GM21529 (cell line): ENCODE results near the gene ARHGAP26.

ENCODE experiments used
- ATAC-seq: cut with Tn5 transposase; IDR thresholded peaks from one replicate; pipeline ENCODE4 v1.9.1; 2021; ENCODE audit not compliant: unreplicated experiment

The ARHGAP26 gene

DNA sequence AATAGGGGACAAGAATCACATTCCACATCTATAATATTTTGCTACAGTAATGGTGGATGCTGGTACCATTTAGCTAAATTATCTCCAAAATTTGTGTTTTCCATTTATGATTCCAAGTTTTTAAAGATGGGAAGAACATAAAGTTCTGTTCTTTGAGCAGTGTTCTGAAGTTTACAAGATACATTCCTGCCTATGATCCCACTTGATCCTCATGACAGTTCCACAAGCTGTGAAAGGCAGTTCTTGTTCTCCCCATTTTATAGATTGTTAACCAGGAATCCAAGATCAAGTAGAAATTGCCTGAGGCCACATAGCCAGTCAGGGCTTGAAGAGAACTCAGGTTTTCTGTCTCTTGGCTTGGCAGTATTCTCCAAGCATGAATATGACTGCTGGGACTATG, 376.0 kb downstream of the ARHGAP26 start:
- ATAC-seq, result no peak

DNA sequence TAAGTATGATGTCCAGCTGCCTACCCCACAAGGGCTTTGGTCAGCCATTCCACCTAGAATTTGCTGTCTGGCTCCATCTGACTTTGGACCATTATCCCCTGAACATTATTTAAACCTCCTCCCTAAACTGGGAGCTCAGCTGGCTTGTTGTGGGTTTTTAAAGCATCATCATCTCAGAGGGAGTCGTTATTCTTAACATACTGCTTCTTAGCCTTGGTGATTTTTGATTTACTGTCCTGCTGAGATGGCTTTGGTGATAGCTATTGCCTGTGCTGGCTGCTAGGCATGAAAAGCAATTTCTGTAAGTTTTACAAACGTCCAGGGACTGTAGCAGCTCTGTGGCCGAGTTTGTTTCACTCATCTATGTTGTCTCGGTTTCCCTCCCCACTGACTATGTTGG, 377.2 kb downstream of the ARHGAP26 start:
- ATAC-seq, result no peak

DNA sequence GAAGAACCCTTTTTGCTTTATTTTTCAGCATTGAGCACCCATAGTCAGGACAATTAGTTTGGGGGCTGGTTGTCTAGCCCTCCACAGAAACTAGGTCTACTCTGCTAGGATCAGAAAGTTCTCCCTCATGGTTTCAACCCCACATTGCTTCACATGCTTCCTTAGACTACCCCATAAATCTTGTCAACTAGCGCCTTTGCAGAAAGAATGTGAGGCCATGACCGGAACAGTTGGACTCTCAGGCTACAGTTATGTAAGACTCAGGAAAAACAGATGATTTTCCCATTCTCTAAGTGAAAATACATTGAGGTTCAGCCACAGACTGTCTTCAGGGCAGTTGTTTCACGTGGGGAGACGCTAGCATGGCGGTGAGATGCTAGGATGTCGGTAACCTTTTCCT, 377.7 kb downstream of the ARHGAP26 start:
- ATAC-seq, result no peak

DNA sequence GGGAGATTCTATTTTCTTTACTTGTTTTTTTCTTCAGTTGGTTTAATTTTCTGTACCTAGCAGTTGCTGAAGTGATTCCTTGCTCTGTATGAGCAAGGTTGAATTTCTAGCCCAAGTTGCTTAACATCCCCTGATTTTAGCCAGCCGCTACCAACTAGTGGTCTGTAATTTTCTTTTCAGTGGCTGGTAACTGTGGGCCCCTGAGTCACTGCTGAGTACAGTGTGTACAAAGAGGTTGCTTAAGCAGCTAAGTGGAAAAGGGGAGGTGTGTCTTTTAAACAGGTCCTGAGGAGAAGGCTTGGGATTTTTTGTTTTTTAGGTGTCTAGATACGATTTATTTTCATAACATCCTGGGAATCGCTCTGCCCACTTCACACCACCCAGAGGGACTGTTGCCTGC, 378.6 kb downstream of the ARHGAP26 start:
- no peak for ATAC-seq

DNA sequence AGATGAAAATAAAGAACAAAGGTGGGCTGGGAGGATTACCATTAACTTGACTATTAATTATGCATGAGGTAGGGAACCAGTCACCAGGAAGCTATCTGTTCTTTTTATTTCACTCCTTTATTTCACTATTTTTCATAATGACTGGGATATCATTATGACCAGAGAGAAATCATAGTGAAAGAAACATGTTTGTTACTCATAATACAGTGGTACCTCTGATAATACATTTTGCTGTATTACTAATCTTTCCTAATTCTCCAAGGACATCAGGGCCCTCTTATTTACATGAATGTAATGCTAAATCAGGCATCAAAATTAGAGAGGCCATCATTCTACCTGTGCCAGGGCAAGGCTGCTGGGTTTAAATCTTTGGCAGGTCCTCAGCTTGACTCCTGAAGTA, 379.6 kb downstream of the ARHGAP26 start:
- ATAC-seq, result no peak

DNA sequence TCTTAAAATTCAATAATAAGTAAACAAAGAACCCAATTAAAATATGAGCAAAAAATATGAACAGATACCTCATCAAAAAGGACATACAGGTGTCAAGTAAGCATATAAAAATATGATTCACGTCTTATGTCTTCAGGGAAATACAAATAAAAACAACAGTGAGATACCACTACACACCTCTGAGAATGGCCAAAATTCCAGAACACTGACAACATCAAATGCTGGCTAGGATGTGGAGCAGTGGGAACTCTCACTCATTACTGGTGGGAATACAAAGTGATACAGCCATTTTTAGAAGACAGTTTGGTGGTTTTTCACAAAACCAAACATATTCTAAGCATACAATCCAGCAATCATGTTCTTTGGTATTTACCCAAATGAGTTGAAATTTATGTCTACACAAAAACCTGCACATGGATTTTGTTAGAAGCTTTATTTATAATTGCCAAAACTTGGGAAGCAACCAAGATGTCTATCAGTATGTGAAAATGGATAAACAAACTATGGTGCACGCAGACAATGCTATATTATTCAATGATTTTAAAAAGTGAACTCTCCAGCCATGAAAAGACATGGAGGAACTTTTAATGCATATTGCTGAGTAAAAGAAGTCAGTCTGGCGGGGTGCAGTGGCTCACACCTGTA, 381.0 kb downstream of the ARHGAP26 start:
- ATAC-seq, result no peak

DNA sequence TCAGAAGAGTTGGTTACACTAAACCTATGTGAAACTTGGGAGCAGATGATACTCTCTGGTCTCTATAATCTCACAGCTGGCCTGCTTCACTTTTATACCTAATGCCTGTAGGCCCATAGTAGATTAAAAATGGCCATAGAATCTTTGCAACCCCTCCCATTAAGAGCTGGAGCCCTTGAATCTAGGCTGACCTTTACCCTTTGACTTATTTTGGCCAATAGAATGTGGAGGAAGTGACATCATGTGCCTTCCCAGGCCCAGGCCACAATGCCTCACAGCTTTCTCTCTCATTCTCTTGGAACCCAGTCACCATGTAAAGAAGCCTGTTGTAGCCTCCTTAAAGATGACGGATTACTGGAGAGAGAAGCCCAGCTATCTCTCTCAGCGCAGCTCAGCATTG, 382.3 kb downstream of the ARHGAP26 start:
- no peak for ATAC-seq

DNA sequence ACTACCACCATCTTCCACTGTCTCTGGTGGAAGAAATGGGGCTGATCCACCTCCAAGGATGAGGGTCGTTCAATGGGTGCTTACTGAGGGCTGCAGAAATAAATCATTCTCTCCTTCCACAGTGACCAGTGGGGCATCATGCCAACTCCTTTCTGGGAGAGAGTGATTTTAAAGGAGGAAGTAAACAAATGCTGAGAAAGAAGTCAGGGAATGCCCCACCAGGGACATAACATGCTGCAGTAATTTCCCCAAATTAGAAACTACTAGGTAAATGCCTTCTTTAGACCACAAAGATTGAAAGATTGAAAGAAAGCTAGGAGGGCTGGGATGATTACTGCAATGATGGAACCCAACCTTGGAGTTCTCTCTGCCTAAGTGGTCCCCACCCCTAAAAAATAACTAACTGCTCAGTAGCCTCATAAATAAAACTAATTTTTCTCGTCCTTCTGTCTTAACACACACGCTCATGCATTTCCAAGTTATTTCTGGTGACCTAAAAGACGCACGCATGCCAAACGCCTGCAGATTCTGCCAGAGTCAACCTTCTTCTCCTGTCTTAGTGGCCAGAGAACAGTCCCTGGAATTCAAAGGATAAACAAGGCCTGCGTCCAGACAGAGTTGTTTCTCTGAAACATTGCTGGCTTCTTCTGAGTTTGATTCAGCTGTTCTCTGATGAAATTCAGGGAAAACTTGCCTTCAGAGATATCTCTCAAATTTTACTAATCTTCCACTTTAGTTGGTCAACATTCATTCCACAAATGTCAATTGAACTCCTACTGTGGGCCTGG, 383.3 kb downstream of the ARHGAP26 start:
- ATAC-seq, result no peak

DNA sequence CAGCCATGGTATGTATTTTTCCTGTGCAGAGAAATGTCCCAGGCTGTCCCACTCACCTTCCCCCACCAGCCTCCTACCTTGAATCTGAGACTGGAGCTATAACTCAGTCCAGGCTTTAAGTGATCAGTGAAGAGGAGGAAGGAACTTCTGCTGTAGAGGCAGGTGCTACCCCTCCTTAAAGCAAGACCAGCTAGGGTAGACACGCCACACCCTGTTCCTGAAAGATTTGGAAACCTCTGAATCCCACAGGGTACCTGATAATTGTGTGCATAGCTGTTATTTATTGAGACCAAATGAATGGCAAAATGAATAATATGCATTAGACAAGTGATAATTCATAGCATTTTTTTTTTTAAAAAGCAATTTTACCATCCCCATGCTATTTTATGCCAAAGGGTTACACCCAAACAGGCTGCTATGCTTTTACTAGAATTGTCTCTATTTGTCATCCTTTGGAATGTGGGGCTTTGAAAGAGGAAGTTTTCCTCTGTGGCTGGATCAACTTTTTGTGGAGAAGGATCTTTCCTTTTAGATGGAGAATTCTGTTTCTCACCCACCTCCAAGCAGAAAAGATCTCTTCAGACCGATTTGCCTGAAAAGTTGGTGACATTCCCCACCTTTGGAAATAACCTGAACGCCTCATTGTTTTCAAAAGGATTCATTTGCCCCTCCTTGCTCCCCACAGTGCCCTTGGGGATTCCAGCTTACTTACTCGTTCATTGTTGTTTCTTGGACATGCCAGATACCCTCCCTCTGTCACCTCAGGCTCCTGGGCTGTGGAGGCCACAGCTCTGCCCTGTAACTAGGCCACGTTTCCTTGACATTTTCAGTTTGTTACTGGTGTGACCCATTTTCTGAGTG, 384.6 kb downstream of the ARHGAP26 start:
- no peak for ATAC-seq

DNA sequence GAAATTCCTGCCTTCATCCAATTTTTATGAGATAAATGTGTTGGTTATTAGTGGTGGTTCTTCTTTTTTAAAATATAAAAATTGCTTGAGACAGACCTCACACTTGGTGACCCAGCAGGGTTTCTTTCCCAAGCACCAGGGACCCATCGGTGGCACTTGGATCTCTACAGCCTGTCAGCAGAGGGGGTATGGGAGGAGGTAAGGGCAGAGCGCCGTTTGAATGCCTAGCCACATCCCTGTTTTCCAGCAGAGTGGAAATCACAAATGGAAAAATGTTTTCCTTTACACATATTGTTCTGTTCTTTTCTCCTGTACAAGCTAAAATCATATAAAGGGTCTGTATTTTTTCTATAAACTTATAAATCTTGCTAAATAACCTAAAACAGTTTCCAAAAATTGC, 385.3 kb downstream of the ARHGAP26 start:
- ATAC-seq, result no peak

DNA sequence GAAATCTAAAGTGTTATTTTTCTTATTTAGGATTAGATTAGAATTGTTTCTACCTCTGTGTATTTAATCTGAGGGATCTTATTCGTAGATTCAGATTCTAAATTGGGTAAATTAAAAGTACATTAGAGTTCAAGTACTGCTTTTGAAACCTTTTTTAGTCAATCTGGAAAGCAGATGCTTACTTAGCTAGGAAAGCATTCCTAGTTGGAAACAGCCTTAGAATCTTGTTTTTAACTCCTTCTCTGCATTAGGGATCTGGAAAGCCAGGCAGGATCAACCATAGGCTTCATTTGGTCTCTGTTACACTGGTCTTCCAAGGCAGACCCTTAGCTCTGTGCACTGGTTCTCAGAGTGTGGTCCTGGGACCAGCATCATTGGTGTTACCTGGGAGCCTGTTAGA, 385.9 kb downstream of the ARHGAP26 start:
- no peak for ATAC-seq

DNA sequence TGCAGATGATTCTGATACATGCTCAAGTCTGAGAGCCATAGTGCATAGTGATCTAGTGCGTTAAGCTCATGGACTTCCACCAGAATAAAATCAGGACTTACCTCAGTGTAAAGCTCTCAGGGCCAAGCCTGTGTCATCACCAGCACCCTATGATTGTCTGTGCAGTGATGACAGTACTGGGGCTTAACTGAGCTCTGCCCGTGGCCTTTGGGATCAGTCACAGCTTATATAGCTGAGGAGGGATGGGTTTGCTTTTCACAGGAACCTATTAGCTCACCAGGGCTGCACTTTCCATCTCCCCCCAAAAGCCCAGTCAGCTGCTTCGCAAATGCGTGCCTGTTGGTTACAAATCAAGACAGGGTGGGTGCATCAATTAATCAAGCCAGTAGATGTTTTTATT, 386.4 kb downstream of the ARHGAP26 start:
- no peak for ATAC-seq

DNA sequence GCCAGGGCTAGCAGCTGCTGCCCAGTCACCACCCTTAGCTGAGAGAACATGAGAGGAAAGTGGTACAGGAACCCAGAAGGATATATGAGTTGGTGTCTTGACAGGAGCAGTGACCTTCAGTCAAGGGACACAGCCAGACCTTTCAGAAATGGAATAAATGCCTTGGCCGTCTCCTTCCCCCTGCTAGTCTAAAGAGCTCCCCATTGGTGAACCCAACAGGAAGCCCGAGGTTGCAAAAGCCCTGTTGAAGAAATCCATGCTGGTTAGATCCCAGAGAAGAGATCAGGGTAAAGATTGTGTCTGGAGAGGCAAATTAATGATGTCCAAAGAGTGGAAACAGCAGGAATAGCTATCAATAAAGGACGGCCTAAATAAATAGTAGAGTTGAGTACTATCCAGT, 388.9 kb downstream of the ARHGAP26 start:
- no peak for ATAC-seq

DNA sequence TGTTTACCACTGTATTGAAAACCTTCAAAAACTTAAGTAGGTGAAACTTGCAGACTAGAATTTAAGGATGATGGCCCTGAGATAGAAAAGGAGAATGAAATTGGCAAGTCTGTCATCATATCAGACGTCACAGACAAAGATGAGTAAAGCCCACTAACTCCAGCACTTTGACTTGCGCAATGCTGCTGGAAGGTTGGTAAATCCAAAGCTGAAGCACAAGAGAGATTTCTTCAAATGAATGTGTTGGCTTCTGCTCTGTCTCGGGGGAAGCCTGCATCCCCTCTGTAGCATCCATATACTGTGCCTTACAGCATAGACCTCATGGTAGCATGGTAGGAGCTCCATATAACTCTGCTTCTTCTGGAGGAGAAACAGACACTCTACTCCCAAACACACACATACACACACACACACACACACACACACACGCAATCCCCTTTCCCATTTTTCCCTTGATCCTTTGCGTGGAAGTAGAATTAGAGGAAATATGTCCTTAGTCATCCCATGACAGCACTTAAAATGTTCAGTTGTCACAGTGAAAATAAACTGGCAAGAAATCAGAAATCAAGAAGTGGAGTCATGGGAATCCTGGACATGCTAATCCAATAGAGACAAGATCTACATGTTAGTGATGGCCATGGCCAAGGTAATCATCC, 391.8 kb downstream of the ARHGAP26 start:
- ATAC-seq, result no peak

DNA sequence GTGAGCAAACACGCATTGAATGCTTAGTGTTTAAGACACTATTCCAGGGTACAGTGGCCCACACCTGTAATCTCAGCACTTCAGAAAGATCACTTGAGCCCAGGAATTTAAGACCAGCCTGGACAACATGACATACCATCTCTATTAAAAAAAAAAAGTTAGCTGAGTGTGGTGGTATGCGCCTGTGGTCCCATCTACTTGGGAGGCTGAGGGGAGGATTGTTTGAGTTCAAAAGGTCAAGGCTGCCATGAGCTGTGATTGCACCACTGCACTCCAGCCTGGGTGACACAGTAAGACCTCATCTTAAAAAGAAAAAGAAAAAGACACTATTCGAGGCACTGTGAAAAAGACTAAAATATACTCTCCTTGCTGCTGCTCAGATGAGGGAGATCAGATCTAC, 392.6 kb downstream of the ARHGAP26 start:
- ATAC-seq, result no peak

DNA sequence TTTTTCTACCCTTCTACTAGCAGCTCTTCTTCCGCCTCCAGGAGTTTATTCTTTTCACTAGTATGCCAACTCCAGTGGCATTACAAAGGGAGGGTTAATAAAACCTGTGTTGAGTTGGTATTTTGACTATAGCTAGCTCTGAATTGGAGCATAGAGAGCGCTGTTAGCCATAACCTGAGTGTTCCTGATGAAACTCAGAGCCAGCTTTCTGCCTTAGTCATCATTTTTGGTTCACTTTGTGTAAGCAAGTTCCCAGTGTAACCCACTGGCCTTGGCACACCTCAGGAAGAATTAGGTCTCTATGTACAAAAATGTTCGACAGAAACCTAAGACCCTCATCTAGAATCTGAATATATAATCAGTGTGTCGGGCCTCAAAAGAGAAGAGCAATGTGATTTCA, 394.4 kb downstream of the ARHGAP26 start:
- ATAC-seq, result no peak

DNA sequence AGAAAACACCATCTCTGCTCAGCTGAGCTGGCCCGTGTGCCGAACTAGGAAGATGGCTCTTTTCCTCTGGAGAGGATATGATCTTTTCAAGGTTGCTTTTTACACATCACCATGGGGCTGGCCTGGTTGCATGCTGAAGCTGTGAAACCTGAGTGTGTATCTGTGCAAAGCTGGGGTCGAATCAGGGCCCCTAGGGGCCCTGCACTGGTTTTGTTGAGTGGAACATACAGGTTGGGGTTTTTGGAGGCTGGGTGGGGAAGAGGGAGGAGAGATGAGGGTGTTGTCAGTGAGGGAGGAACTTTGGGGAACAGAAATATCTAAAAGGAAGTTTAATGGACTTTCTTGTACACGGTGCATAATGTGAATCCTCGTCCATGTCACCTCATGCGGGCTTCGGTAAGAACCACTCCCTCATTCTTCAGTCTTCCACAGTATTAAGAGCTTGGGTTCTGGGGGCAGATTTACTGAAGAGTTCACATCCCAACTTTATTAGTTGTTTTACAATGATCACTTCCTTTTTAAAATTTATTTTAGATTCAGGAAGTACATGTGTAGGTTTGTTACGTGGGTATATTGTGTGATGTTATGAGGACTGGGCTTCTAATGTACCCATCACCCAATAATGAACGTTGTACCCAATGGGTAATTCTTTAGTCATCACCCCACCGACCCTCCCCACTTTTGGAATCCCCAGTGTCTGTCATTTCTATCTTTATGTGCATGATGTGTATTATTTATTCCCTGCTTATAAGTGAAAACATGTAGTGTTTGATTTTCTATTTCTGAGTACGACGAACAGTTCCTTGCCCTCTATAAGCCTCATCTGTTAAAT, 395.1 kb downstream of the ARHGAP26 start:
- no peak for ATAC-seq

DNA sequence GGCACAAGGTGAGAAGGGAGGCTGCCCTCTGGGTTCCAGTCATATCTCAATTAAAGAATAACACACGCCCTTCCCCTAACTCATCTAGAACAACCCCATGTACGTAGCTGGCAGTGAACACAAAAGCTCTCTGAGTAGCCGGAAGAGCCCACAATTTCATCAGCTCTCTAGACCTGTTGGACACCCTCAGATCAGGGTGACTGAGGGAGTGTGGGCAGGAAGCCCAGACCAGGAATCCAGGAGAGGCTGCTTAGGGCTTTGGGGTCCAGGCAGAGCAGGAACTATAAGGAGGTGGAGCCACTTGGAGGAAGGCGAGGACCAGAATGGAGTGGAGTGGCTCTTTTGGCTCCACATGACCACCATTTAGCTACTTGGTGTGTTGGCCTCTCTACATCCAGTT, 395.9 kb downstream of the ARHGAP26 start:
- ATAC-seq, result no peak

DNA sequence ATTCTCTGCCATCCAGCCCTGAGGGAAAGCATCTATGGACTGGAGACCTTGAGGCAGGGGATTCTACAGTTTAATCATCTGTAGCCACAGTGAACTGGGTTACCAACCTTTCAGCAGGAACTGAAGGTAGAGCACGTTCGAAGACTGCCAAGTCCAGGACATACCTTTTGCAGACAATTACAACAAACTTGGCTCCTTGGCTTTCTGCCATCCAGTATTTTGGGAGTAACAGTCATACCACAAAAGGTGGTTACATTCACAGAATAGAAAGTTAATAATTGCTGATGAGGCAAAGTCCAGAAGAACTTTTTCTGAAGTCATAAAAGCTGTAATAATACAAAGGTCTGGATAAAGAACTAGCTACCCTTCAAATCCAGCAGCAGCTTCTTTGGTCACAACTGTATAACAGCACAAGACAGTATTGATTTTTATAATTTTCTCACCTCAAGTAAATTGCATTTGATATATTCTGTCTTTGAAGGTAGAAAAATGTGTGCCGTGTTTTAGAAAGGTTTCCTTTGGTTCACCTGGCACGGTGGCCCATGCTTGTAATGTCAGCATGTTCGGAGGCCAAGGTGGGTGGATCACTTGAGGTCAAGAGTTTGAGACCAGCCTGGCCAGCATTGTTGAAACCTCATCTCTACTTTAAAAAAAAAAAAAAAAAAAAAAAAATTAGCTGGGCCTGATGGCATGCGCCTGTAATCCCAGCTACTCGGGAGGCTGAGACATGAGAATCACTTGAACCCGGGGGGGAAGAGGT, 396.7 kb downstream of the ARHGAP26 start:
- ATAC-seq, result no peak
